Activated T-helper 2 cell treated with anti-CD3 and anti-CD28 coated beads, Interferon-gamma antibody, Interleukin-2, Interleukin-4, amounts not matched to agents 10 μg/mL and 5 μg/mL and 100 μg/mL, durations not matched to agents 14 hours and 24 hours and 36 hours (primary cell): ENCODE results near the gene CACNA2D3. TPM values are rescaled to one million over a fixed set of nuclear protein-coding genes. Genes with fewer than 3 reads are reported as not detected.

Experiments
- DNase-seq: peaks from one replicate; pipeline ENCODE4 v3.0.0; 2021; ENCODE audit warnings: low spot score
- H3K27ac Mint-ChIP-seq: one replicate; pipeline ENCODE4 v1.8.0; 2021; ENCODE audit warnings: mixed read lengths
- H3K27me3 Mint-ChIP-seq: one replicate; pipeline ENCODE4 v1.8.0; 2021; ENCODE audit warnings: low read depth, mixed read lengths
- H3K36me3 Mint-ChIP-seq: one replicate; pipeline ENCODE4 v1.8.0; 2021; ENCODE audit warnings: low read depth, mixed read lengths
- H3K4me1 Mint-ChIP-seq: one replicate; pipeline ENCODE4 v1.8.0; 2021; ENCODE audit warnings: low read depth, mixed read lengths
- H3K4me3 Mint-ChIP-seq: one replicate; pipeline ENCODE4 v1.8.0; 2021; ENCODE audit warnings: low read depth, mild to moderate bottlenecking, moderate library complexity, mixed read lengths
- H3K9me3 Mint-ChIP-seq: one replicate; pipeline ENCODE4 v1.8.0; 2021; ENCODE audit warnings: mixed read lengths
- intact Hi-C: fragments of 100-400 bp; cut with micrococcal nuclease; formaldehyde crosslinking; loops from one replicate; pipeline ENCODE4 v1.15.1; 2023
- total RNA-seq: library from RNA; stranded (reverse); gene quantifications from 2 replicates; pipeline ENCODE4 v1.2.3, GENCODE V29; 2022

CACNA2D3 gene
- total RNA-seq, 1 donor from 2014 or later = not detected

DNA sequence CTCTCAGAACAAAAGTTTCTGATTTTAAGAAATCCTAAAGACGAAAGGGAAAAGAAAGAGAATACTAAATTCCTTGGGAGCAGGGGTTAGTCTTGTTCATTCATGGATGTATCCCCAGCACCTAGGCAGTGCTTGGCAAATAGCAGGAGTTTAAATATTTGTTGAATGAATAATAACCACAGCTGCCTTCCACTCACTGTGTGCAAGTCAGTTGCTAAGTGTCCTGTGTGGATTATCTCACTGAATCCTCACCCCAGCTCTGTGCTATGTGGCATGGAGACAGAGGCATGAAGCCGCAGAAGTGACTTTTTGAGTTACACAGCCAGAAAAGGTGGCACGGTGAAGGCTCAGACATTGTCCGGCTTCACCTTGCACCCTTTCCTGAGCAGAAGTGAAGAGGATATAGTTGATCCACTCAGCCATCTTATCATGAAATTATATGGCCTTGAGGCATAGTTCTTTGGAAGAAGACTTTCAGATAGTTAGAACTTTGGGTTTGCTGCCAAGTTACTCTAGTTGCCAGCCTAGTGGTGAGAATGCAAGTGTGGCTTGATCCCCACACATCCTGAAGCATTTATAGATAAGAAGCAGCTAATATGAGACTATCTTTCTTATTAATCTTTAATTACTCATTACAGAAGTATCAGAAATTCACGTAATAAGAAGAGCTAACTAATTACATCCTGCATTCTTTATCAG lies 450.0 kb downstream of the CACNA2D3 start:
- no peaks in the 10 kb centered on the region for H3K27me3 Mint-ChIP-seq
- H3K4me1 Mint-ChIP-seq = no peaks in the 10 kb centered on the region
- H3K36me3 Mint-ChIP-seq = no peaks in the 10 kb centered on the region
- H3K4me3 Mint-ChIP-seq = no peak overlapping the region
- intact Hi-C loops = no loop called here
- H3K9me3 Mint-ChIP-seq = no peaks in the 10 kb centered on the region
- no peak overlapping the region for H3K27ac Mint-ChIP-seq
- no peak for DNase-seq

DNA sequence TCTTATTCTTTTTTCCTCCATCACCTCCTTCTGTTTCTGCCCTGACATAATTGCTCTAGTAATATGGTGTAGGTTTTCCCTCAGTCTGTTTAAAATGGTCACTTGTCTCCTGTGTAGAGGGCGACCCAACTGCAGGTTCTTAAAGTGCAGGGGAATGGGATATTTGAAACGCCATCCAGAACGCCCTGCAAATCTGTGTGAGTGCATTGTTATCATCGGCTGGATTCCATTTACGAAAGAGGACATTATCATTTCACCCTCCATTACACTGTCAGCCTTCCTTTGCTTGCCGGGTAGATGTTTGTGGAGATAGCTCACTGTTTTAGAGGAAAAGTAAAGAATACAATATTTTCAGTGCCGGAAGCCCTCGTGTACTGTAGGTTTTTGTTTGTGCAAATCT lies 451.5 kb downstream of the CACNA2D3 start:
- Mint-ChIP-seq H3K27ac (no peak overlapping the region), H3K9me3 (no peaks in the 10 kb centered on the region), H3K27me3 (no peaks in the 10 kb centered on the region), H3K4me1 (no peaks in the 10 kb centered on the region), H3K4me3 (no peak overlapping the region), H3K36me3 (no peaks in the 10 kb centered on the region)
- intact Hi-C loops = no loop called here
- no peak for DNase-seq

DNA sequence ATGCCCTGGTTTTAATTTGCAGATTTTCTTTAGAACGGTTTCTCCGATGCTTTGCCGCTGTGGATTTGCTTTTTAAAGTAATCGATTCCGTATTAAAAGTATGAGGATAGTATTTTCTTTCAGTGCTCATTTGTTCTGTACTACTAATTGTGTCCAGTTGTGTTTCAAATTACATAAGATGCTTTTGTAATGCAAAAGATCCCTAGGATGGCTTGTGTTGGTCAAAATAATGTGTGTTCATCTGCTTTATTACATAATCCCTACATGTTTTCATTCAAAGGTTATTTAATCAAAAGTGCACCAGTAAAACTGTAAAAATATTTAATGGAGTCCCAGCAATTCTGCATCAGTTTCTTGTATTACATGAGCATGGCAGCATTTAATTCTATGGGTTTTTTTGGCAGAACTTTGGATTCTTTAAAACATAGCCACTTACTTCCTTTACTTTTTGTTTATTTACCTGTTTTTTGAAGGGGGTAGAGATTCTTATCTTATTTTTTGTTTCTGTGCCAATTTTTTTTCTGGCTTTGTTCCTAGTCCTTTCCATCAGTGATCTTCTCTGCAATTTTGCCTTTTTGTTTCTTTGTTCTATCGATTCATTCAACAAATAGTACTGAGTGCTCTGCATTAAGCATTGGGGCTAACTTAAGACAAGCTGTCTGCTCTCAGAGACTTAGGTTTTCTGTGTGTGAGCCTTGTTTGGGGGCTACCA lies 452.7 kb downstream of the CACNA2D3 start:
- Mint-ChIP-seq H3K27ac (no peak overlapping the region), H3K4me3 (no peak overlapping the region), H3K9me3 (no peaks in the 10 kb centered on the region), H3K36me3 (no peaks in the 10 kb centered on the region), H3K27me3 (no peaks in the 10 kb centered on the region), H3K4me1 (no peaks in the 10 kb centered on the region)
- intact Hi-C loops = no loop called here
- no peak for DNase-seq

DNA sequence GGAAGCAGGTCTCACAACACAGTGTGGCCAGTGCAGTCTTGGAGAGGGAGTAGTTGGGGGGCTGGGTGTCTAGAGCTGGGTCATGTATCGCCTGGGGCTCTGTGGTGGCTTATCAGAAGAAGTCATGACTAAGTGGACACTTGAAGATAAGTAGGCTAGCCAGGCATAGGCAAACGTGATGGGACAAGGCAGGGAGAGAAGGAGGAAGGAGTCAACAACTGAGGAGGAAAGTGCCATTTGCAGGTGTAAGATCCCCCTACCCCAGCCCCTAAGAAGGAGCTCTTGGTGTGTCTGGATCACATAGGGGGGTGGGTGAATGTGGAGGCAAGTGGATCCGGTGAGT lies 453.2 kb downstream of the CACNA2D3 start:
- H3K4me1 Mint-ChIP-seq = no peaks in the 10 kb centered on the region
- no peaks in the 10 kb centered on the region for H3K27me3 Mint-ChIP-seq
- no peaks in the 10 kb centered on the region for H3K36me3 Mint-ChIP-seq
- H3K9me3 Mint-ChIP-seq = no peaks in the 10 kb centered on the region
- DNase-seq = no peak
- no peak overlapping the region for H3K27ac Mint-ChIP-seq
- intact Hi-C loops = no loop called here
- no peak overlapping the region for H3K4me3 Mint-ChIP-seq

DNA sequence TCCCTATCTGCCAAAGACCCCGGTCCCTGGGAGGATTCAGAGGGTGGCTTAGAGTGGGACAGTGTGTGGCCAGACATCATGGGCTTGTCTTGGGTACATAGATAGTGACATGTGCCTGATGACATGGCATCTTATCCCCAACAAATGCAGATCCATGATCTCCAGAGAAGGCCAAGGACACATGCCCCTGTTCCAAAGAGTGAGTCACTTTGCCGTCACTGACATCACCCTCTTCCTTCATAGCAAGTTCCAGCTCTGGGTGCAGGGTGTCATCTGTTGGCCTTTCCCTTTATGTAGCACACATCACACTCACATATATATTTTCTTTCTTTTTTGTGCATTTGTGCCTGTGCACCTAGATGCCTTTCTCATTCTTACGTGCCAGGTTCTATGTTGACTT lies 455.0 kb downstream of the CACNA2D3 start:
- H3K4me3 Mint-ChIP-seq = no peak overlapping the region
- no peaks in the 10 kb centered on the region for H3K36me3 Mint-ChIP-seq
- no peaks in the 10 kb centered on the region for H3K9me3 Mint-ChIP-seq

DNA sequence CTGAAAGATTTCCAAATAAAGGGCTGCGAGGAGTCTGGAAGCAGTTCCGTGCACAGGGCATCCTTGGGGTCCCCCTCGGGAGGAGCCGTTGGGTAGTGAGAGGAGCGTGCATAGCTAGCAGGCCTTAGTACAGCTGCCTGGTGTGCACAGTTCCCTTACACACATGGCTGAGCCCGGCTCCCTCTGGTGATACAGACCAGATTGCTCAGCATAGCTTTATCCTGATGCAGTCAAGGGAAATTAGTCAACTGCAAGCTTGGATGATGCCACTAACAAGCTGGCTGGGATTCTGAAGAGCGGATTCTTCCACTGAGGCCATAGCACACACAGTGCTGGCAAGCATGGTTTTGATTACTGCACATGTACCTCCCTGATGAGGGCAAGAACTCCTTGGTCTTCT lies 456.1 kb downstream of the CACNA2D3 start:
- intact Hi-C loops = no loop called here
- H3K9me3 Mint-ChIP-seq = no peaks in the 10 kb centered on the region
- no peaks in the 10 kb centered on the region for H3K4me1 Mint-ChIP-seq
- H3K4me3 Mint-ChIP-seq = no peak overlapping the region
- H3K27ac Mint-ChIP-seq = no peak overlapping the region
- no peaks in the 10 kb centered on the region for H3K36me3 Mint-ChIP-seq
- no peaks in the 10 kb centered on the region for H3K27me3 Mint-ChIP-seq
- no peak for DNase-seq

More for the DNA sequence above, 455.0 kb downstream of the CACNA2D3 start:
- intact Hi-C loops = no loop called here
- Mint-ChIP-seq H3K27me3 (no peaks in the 10 kb centered on the region), H3K27ac (no peak overlapping the region), H3K4me1 (no peaks in the 10 kb centered on the region)
- DNase-seq = no peak

DNA sequence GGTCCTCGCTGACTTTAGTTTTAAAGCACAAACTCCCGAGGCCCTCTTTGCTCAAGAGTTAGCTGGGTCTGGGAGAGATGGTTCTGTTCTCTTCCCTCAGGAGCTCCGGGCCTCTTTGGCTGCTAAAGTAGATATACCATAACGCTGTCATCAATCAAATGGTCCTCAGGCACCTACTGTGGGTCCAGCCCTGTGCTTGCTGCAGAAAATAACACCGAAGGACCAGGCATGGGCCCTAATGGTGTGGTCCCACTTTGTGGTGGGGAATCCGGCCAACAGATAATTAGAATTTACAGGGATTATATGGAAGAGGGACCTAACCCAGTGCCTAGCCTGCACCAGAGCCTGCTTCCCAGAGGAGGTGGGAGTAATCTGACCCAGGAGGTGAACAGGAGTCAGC lies 458.1 kb downstream of the CACNA2D3 start:
- Mint-ChIP-seq H3K27me3 (no peaks in the 10 kb centered on the region), H3K36me3 (no peaks in the 10 kb centered on the region), H3K9me3 (no peaks in the 10 kb centered on the region), H3K4me3 (no peak overlapping the region), H3K4me1 (no peaks in the 10 kb centered on the region), H3K27ac (no peak overlapping the region)
- DNase-seq = no peak
- intact Hi-C loops = no loop called here

DNA sequence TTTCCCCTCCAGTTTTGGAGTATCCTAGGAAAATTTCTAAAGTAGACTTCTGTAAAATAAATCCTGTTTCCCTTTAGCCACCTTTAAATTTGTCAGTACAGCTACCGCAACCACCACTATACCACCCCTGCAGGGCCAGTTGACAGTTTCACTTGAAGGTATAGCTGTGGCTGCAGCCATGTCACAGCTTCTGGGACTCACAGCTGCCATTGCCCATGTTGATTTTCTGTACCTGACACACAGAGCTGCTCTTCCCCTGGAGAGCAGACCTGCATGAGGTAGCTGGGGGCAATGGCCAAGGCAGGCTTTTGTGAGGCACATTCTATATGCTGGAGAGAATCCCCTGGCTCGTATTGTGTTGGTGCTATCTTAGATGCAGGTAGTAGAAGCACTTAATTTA lies 460.1 kb downstream of the CACNA2D3 start:
- H3K27me3 Mint-ChIP-seq = no peaks in the 10 kb centered on the region
- no peaks in the 10 kb centered on the region for H3K36me3 Mint-ChIP-seq
- no peak for DNase-seq
- intact Hi-C loops = no loop called here
- H3K9me3 Mint-ChIP-seq = no peaks in the 10 kb centered on the region
- H3K4me1 Mint-ChIP-seq = no peaks in the 10 kb centered on the region
- no peak overlapping the region for H3K4me3 Mint-ChIP-seq
- H3K27ac Mint-ChIP-seq = no peak overlapping the region

DNA sequence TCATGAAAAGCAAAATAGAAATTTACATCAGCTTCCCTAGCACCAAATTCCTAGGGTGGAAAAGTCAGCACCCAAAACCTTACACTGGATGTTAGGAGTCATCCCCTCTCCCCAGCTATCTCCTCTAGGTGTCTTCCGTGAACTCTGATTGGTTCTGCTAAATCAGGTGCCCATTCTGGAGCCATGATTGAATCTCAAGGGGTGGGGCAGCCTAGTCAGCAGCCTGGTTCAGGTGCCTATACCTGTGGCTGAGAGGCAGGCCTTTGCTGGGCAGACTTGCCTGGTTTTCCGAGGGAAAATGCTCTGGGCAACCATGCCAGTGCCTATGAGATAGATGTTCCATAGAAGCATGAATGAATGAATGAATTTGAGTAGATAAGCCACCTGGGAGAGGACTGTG lies 468.8 kb downstream of the CACNA2D3 start:
- Mint-ChIP-seq H3K4me3 (no peak overlapping the region), H3K36me3 (no peaks in the 10 kb centered on the region), H3K27me3 (no peaks in the 10 kb centered on the region), H3K27ac (no peak overlapping the region), H3K4me1 (no peaks in the 10 kb centered on the region), H3K9me3 (no peaks in the 10 kb centered on the region)
- DNase-seq = no peak
- intact Hi-C loops = no loop called here

DNA sequence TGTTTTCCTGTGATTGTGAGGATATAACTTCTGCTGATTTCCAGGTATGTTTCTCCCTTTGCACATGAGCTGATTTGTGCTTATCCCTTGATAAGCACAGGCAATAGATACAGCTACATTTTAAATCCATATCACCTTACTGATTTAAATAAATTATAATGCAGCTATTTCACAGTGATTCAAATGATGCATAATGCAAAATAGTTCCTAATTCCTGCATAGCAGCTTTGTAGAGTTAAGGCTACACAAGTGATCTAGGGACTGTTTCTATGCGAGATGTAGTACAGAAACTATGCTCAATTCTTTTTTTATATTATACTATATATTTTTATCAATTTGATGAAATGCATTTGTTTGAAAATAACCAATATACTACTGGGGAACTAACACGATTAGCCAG lies 471.3 kb downstream of the CACNA2D3 start:
- DNase-seq = no peak
- Mint-ChIP-seq H3K4me3 (no peak overlapping the region), H3K36me3 (no peaks in the 10 kb centered on the region), H3K4me1 (no peaks in the 10 kb centered on the region), H3K27me3 (no peaks in the 10 kb centered on the region), H3K27ac (no peak overlapping the region), H3K9me3 (no peaks in the 10 kb centered on the region)
- intact Hi-C loops = no loop called here

DNA sequence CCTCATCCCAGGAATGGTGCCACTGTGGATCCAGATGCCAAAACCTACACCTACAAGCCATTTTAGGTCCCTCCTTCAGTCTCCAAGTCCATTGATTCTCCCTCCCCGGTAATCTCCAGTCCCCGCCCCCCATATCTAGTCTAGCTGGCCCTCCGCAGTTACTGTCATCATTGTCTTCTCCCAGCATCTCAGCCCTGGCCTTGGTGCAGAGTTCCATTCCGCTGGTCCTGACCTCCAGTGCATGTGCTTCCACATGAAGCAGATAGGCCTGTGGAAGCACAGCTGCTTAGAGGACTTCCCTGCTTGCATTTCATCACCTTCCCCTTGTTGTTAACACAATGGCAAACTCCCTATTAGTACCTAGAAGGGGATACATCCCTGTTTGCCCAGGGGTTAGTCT lies 473.7 kb downstream of the CACNA2D3 start:
- no peak overlapping the region for H3K27ac Mint-ChIP-seq
- no peaks in the 10 kb centered on the region for H3K4me1 Mint-ChIP-seq
- no peak for DNase-seq

DNA sequence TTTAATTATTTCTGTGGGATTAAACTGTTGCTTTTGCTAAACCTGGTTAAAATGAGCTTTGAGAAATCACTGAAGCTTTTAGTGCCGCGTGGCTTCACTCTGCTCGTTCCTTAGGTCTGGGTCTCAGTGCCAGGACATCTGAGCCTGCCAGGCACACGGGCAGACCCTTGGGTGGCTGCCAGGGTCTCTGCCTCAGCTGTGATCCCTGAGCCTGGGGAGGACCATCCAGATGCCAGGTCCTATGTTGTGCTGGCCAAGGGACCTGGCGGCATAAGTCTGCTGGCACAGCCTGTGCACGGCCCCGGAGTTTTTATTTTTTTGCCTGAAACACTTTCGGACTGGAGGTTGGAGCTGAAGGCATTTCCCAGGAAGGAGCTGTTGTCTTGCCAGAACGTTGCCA lies 477.4 kb downstream of the CACNA2D3 start:
- Mint-ChIP-seq H3K9me3 (no peaks in the 10 kb centered on the region), H3K27ac (no peak overlapping the region), H3K4me1 (no peaks in the 10 kb centered on the region), H3K4me3 (no peak overlapping the region), H3K27me3 (no peaks in the 10 kb centered on the region), H3K36me3 (no peaks in the 10 kb centered on the region)
- DNase-seq = no peak
- intact Hi-C loops = no loop called here

More for the DNA sequence above, 473.7 kb downstream of the CACNA2D3 start:
- intact Hi-C loops = no loop called here
- Mint-ChIP-seq H3K4me3 (no peak overlapping the region), H3K9me3 (no peaks in the 10 kb centered on the region), H3K27me3 (no peaks in the 10 kb centered on the region), H3K36me3 (no peaks in the 10 kb centered on the region)

DNA sequence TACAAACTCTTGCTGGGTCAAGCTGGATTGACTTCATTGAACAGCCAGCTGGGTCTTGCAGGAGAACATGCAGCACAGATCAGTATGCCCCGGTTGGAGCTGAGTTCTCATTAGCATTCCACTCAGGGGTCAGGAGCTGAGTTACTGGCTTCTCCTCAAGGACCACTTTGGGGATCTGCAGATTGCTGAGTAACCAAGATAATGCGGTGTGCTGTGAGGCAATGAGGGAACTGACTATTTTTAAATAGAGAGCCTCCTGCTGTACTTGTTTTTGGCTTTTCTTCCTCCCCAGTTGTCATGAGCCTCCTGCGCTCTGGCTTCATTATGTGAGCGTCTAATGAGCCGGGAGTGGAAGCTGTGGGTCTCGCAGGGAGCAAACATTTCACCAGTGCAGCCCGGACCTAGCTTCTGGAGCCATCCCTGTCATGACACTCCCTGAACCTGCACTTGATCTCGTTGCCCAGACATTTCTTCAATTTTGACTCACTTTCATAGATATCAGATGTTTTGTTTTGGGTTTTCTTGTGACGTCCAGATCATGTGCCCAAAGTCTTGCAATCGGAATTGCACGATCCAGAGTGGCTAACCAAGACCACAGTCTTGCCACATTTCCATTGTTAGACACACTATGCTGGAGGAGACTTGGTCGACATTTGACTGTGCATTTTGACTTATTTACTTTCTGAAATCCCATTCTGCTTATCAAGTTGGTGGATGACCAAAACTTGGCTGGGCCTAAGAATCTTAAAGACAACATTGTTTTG lies 478.3 kb downstream of the CACNA2D3 start:
- DNase-seq = no peak
- Mint-ChIP-seq H3K36me3 (no peaks in the 10 kb centered on the region), H3K9me3 (no peaks in the 10 kb centered on the region), H3K27ac (no peak overlapping the region), H3K4me3 (no peak overlapping the region), H3K27me3 (no peaks in the 10 kb centered on the region), H3K4me1 (no peaks in the 10 kb centered on the region)
- intact Hi-C loops = no loop called here
